Tibial nerve (tissue), 4 donors: ENCODE measurements around the gene SPRY4.

Source experiments
- EP300 ChIP-seq, 2 donors: sonication (generic); formaldehyde crosslinking; IDR thresholded peaks; one replicate each; pipeline ENCODE4 v1.6.1; 2017; ENCODE audit warnings: antibody characterized with exemption in 2 of 2, mild to moderate bottlenecking in 1 of 2
- POLR2A ChIP-seq, 2 donors: fragments of 450-650 bp; IDR thresholded peaks; one replicate each; pipeline ENCODE4 v1.6.1; 2017; ENCODE audit warnings: antibody characterized with exemption in 2 of 2, mild to moderate bottlenecking in 2 of 2, moderate library complexity in 2 of 2
- TF ChIP-seq, protein P1 (sequence below), 5 experiments: fragments of 200-600 bp in 3 of 5; fragments of 450-650 bp in 2 of 5; sonication (generic) in 3 of 5; IDR thresholded peaks; one replicate each; pipeline ENCODE4 v1.5.1; 2016 to 2019; ENCODE audit warnings: antibody characterized with exemption in 5 of 5, mild to moderate bottlenecking in 3 of 5, moderate library complexity in 2 of 5

- TF ChIP-seq, protein P1, sequence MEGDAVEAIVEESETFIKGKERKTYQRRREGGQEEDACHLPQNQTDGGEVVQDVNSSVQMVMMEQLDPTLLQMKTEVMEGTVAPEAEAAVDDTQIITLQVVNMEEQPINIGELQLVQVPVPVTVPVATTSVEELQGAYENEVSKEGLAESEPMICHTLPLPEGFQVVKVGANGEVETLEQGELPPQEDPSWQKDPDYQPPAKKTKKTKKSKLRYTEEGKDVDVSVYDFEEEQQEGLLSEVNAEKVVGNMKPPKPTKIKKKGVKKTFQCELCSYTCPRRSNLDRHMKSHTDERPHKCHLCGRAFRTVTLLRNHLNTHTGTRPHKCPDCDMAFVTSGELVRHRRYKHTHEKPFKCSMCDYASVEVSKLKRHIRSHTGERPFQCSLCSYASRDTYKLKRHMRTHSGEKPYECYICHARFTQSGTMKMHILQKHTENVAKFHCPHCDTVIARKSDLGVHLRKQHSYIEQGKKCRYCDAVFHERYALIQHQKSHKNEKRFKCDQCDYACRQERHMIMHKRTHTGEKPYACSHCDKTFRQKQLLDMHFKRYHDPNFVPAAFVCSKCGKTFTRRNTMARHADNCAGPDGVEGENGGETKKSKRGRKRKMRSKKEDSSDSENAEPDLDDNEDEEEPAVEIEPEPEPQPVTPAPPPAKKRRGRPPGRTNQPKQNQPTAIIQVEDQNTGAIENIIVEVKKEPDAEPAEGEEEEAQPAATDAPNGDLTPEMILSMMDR (IDR thresholded peaks at IDR 0.05): no peak
- TF ChIP-seq POLR2A (IDR thresholded peaks at IDR 0.05): no peak
- TF ChIP-seq EP300 (IDR thresholded peaks at IDR 0.05): no peak
Observed at GRCh38 chr5:142314606-142315005, 10.2 kb downstream of the SPRY4 start.
